A673 (cell line): ENCODE results near the gene PTGDR2. TPM values are rescaled to one million over a fixed set of nuclear protein-coding genes. Genes with fewer than 3 reads are reported as not detected.

Source experiments
- BruUV-seq: library from RNA; stranded (reverse); fragments of 400-500 nt; replicated peaks from 2 replicates; lab custom pipeline; 2021; lab: Mats Ljungman, UMichigan
- CTCF ChIA-PET: fragments of 300-600 bp; sonication (Branson Sonifier 250); formaldehyde crosslinking; loops from one replicate; lab custom pipeline; 2022; ENCODE audit warnings: antibody characterized with exemption; lab: Charles Lee
- POLR2A ChIA-PET: fragments of 300-600 bp; sonication (Branson Sonifier 250); formaldehyde crosslinking; loops from one replicate; lab custom pipeline; 2022; ENCODE audit warnings: antibody characterized with exemption; ENCODE audit not compliant: low non-redundant PET; lab: Charles Lee
- DNase-seq: peaks from one replicate; pipeline ENCODE4 v3.0.0-alpha.2; 2015; ENCODE audit warnings: low spot score
- H3K27ac ChIP-seq: fragments of 200-600 bp; sonication (generic); 2 replicates; pipeline ENCODE4 v1.5.1; 2016; ENCODE audit warnings: mixed run types, low read depth, mild to moderate bottlenecking, mixed read lengths, antibody characterized with exemption, low read length; ENCODE audit not compliant: poor library complexity, severe bottlenecking
- H3K27me3 ChIP-seq: fragments of 200-600 bp; sonication (generic); replicated peaks from 2 replicates; pipeline ENCODE4 v1.6.1; 2017; ENCODE audit warnings: mixed run types, low read depth, mild to moderate bottlenecking, mixed read lengths, antibody characterized with exemption, low read length; ENCODE audit not compliant: insufficient read depth, poor library complexity
- H3K36me3 ChIP-seq: fragments of 200-600 bp; sonication (generic); 2 replicates; pipeline ENCODE4 v1.6.1; 2016; ENCODE audit warnings: mixed run types, mild to moderate bottlenecking, mixed read lengths, antibody characterized with exemption, low read length; ENCODE audit not compliant: insufficient read depth, poor library complexity, severe bottlenecking
- H3K4me1 ChIP-seq: fragments of 200-600 bp; sonication (generic); 2 replicates; pipeline ENCODE4 v1.6.1; 2017; ENCODE audit warnings: mixed run types, mild to moderate bottlenecking, mixed read lengths, antibody characterized with exemption, low read length; ENCODE audit not compliant: insufficient read depth, poor library complexity, severe bottlenecking
- H3K4me3 ChIP-seq: fragments of 200-600 bp; sonication (generic); 2 replicates; pipeline ENCODE4 v1.5.1; 2016; ENCODE audit warnings: low read depth, mixed run types, mild to moderate bottlenecking, mixed read lengths, low read length; ENCODE audit not compliant: poor library complexity, severe bottlenecking
- H3K9me3 ChIP-seq: fragments of 200-600 bp; sonication (generic); 2 replicates; pipeline ENCODE4 v1.6.1; 2016; ENCODE audit warnings: mixed run types, low read depth, mild to moderate bottlenecking, mixed read lengths, antibody characterized with exemption, low read length; ENCODE audit not compliant: poor library complexity, severe bottlenecking
- CTCF ChIP-seq: fragments of 300-800, 200-600 bp; sonication (generic); conservative IDR thresholded peaks from 2 replicates; pipeline ENCODE4 v1.5.1; 2017; ENCODE audit warnings: low read depth, mild to moderate bottlenecking, antibody characterized with exemption, low read length, moderate library complexity, mixed read lengths
- EZH2 ChIP-seq: fragments of 200-600 bp; sonication (generic); IDR thresholded peaks from 2 replicates; pipeline ENCODE4 v1.6.1; 2017; ENCODE audit warnings: borderline replicate concordance, low read depth, mild to moderate bottlenecking, mixed read lengths, antibody characterized with exemption, low read length; ENCODE audit not compliant: poor library complexity, severe bottlenecking
- intact Hi-C: fragments of 100-400 bp; cut with micrococcal nuclease; formaldehyde crosslinking; loops from one replicate; pipeline ENCODE4 v1.10.0; 2022; ENCODE audit not compliant: unreplicated experiment
- total RNA-seq: library from RNA; stranded (reverse); gene quantifications from 2 replicates; pipeline ENCODE4 v1.2.3, GENCODE V29; 2021

The PTGDR2 gene
- total RNA-seq, 1 experiment from 2014 or later, result 0.09 TPM

GRCh38 chr11:60880643-60881282 is 25.0 kb upstream of the PTGDR2 start:
- Histone ChIP-seq H3K36me3 (no peaks in the 10 kb centered on the region), H3K27me3 (no peaks in the 10 kb centered on the region), H3K4me3 (no peak overlapping the region), H3K27ac (no peak overlapping the region), H3K9me3 (no peaks in the 10 kb centered on the region), H3K4me1 (no peaks in the 10 kb centered on the region)
- CTCF ChIA-PET, result no interaction called here
- BruUV-seq, result no TSS peak
- POLR2A ChIA-PET, result no interaction called here
- no peak for TF ChIP-seq CTCF
- TF ChIP-seq EZH2, result no peak
- intact Hi-C loops, result no loop called here
- DNase-seq, result no peak

DNA sequence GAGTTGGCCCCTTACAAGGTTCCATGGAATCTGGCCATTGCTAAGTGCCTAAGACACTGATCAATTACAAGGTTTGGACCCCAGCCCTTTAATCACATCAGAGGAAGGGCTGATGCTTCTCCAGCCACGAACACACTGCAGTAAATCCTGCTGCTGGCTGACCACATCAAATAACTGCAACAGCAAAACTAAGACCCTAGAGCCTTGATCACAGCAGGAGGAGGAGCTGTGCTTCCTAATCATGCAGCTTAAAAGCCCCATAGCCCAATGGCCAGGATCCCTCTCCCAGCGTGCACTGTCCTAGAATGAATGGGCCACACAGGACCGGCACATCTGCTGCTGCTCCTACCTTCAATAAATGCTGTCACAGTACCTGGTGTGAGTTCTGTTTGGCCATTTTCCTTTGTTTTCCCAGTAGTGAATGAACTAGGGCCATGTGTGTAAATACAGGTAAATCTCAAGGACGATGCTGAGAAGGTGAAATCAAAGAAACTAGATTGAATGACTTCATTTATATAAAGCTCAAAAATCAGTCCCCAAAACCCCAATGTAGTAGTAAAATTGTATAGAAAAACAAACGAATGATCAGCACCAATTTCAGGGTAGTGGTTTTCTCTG is 24.3 kb upstream of the PTGDR2 start:
- Histone ChIP-seq H3K4me1 (no peaks in the 10 kb centered on the region), H3K27ac (no peak overlapping the region), H3K9me3 (no peaks in the 10 kb centered on the region), H3K36me3 (no peaks in the 10 kb centered on the region), H3K4me3 (no peak overlapping the region), H3K27me3 (no peaks in the 10 kb centered on the region)
- no peak for TF ChIP-seq EZH2
- TF ChIP-seq CTCF, result no peak
- CTCF ChIA-PET, result no interaction called here
- DNase-seq, result no peak
- POLR2A ChIA-PET, result no interaction called here
- no TSS peak for BruUV-seq
- intact Hi-C loops, result no loop called here

- TF ChIP-seq CTCF, result no peak
- no peak for TF ChIP-seq EZH2
- ChIA-PET CTCF (no interaction called here), POLR2A (no interaction called here)
- Histone ChIP-seq H3K4me1 (no peaks in the 10 kb centered on the region), H3K9me3 (no peaks in the 10 kb centered on the region), H3K27ac (no peak overlapping the region), H3K27me3 (no peaks in the 10 kb centered on the region), H3K36me3 (no peaks in the 10 kb centered on the region), H3K4me3 (no peak overlapping the region)
- BruUV-seq, result no TSS peak
- intact Hi-C loops, result no loop called here
- DNase-seq, result no peak
These were observed 23.4 kb upstream of the PTGDR2 start for GRCh38 chr11:60879104-60879503.
